ENCODE results near the gene CD2.

Gene CD2

GRCh38 chr1:116794371-116794770, 40.1 kb downstream of the CD2 start:
- TF ChIP-seq CTCF (IDR thresholded peaks at IDR 0.05; ENCODE audit: insufficient read depth, low read depth, low read length, missing control alignments), result no peak
- H3K4me3 ChIP-seq (ENCODE audit: low read length), result no peak overlapping the region
- no peak for DNase-seq (ENCODE audit: low read depth)

GRCh38 chr1:116794804-116795481, 40.7 kb downstream of the CD2 start:
- no peak for TF ChIP-seq CTCF (IDR thresholded peaks at IDR 0.05; ENCODE audit: insufficient read depth, low read depth, low read length, missing control alignments)
- no peak for DNase-seq (ENCODE audit: low read depth)
- H3K4me3 ChIP-seq (ENCODE audit: low read length), result no peak overlapping the region

GRCh38 chr1:116795482-116795829, 41.2 kb downstream of the CD2 start:
- DNase-seq (ENCODE audit: low read depth), result no peak
- no peak overlapping the region for H3K4me3 ChIP-seq (ENCODE audit: low read length)
- TF ChIP-seq CTCF (IDR thresholded peaks at IDR 0.05; ENCODE audit: insufficient read depth, low read depth, low read length, missing control alignments), result no peak

GRCh38 chr1:116804736-116805135, 50.5 kb downstream of the CD2 start:
- H3K4me3 ChIP-seq (ENCODE audit: low read length), result no peak overlapping the region
- no peak for TF ChIP-seq CTCF (IDR thresholded peaks at IDR 0.05; ENCODE audit: insufficient read depth, low read depth, low read length, missing control alignments)
- DNase-seq (ENCODE audit: low read depth), result no peak

- DNase-seq (ENCODE audit: low read depth), result no peak
- no peak overlapping the region for H3K4me3 ChIP-seq (ENCODE audit: low read length)
- no peak for TF ChIP-seq CTCF (IDR thresholded peaks at IDR 0.05; ENCODE audit: insufficient read depth, low read depth, low read length, missing control alignments)
These were observed 51.2 kb downstream of the CD2 start for GRCh38 chr1:116805398-116805797.

- no peak for TF ChIP-seq CTCF (IDR thresholded peaks at IDR 0.05; ENCODE audit: insufficient read depth, low read depth, low read length, missing control alignments)
- H3K4me3 ChIP-seq (ENCODE audit: low read length), result no peak overlapping the region
- no peak for DNase-seq (ENCODE audit: low read depth)
These were observed 52.0 kb downstream of the CD2 start for GRCh38 chr1:116806245-116806644.

- DNase-seq (ENCODE audit: low read depth), result no peak
- no peak for TF ChIP-seq CTCF (IDR thresholded peaks at IDR 0.05; ENCODE audit: insufficient read depth, low read depth, low read length, missing control alignments)
- H3K4me3 ChIP-seq (ENCODE audit: low read length), result no peak overlapping the region
These were observed 52.4 kb downstream of the CD2 start for GRCh38 chr1:116806671-116807070.

Measured in epithelial cell of esophagus (primary cell).